ENCODE data around the gene CLIP1. TPM values are rescaled to one million over a fixed set of nuclear protein-coding genes. Genes with fewer than 3 reads are reported as not detected.

The CLIP1 gene
- total and polyA plus RNA-seq, 2 of the 4 experiments (the other 2 are of a cell fraction), result 38.0 to 54.8 TPM

DNA sequence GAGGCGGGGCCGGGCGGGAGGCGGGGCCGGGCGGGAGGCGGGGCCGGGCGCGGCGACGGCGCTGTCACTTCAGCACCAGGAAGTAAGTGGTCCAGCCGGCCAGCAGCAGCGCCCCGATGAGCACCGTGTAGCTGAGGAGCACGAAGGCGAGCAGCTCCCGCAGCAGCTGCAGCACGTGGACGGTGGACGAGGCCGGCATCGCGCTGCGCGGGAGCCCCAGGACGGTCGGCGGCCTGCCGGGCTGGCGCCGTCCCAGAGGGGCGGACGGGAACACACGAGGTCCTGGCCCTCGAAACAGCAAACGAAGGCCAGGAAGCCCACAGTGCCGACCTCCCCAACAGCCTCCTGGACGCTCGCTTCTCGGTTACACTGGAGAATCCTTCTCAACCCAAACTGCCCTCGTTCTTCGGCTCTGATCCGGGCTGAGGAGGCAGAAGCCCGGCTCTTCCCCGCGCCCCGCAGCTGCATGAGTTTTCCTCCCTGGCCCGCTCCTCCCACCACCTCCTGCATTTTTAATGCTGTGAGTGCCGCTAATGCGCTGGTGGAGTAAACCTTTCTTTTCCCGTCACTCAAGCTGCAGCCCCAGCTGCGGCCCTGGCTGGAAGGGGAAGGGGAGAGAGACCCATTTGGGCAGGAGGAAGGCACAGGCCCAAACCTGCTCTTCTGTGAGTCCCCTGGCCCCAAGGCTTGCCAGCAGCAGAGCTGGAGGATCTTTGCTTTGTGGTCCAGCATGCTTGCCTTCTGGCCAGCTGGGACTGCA, 195.9 kb downstream of the CLIP1 start:
- H3K4me2 ChIP-seq (ENCODE audit: low read depth, low read length), result peak overlapping the region; percentile 68
- no peak overlapping the region for H3K18ac ChIP-seq (ENCODE audit: low read depth, low read length)
- H3K9me1 ChIP-seq (ENCODE audit: insufficient read depth, low read length), result peaks cover 11% of the 10 kb centered on the region; the same call in 1 of the 2 replicates
- H3K4ac ChIP-seq (ENCODE audit: low read depth, low read length), result no peak overlapping the region
- H4K8ac ChIP-seq (ENCODE audit: low read depth in 2 of 2, low read length in 2 of 2), result no peak overlapping the region
- H3K9ac ChIP-seq (ENCODE audit: low read depth, low read length), result no peak overlapping the region
- no peak overlapping the region for H2BK120ac ChIP-seq (ENCODE audit: low read depth, low read length)
- no peak overlapping the region for H2AK9ac ChIP-seq (replicated peaks; ENCODE audit: low read depth, low read length, poor library complexity)
- intact Hi-C loops (cut with micrococcal nuclease) (no loop called here), in situ Hi-C loops (cut with MboI; ENCODE audit: low sequenced_read_pairs) (no loop called here), dilution Hi-C loops (cut with HindIII; ENCODE audit: low sequenced_read_pairs, unreplicated experiment) (no loop called here)
- H3K14ac ChIP-seq (replicated peaks; ENCODE audit: low read depth, low read length), result no peak overlapping the region
- no peaks in the 10 kb centered on the region for H3K9me3 ChIP-seq (ENCODE audit: control insufficient read depth, insufficient read depth, low read length)
- H2AK5ac ChIP-seq (ENCODE audit: low read depth, low read length), result no peak overlapping the region
- peak overlapping the region; percentile 15 for H3K4me3 ChIP-seq (ENCODE audit: insufficient read depth, low read depth, low read length)
- H3K36me3 ChIP-seq (ENCODE audit: control insufficient read depth, insufficient read depth, low read length), result peaks cover 17% of the 10 kb centered on the region
- ATAC-seq (ENCODE audit: low read depth) (no peak), DNase-seq (no peak)
- no peak overlapping the region for H2BK5ac ChIP-seq (ENCODE audit: low read depth, low read length, poor library complexity, severe bottlenecking)
- no peak for TF ChIP-seq MAFK (IDR thresholded peaks at IDR 0.05; ENCODE audit: low read depth, low read length)
- TF ChIP-seq MAZ (IDR thresholded peaks at IDR 0.05; ENCODE audit: borderline replicate concordance, low read depth, low read length), result no peak
- TF ChIP-seq CHD1 (IDR thresholded peaks at IDR 0.05; ENCODE audit: low read depth, low read length), result no peak
- TF ChIP-seq, protein P1, sequence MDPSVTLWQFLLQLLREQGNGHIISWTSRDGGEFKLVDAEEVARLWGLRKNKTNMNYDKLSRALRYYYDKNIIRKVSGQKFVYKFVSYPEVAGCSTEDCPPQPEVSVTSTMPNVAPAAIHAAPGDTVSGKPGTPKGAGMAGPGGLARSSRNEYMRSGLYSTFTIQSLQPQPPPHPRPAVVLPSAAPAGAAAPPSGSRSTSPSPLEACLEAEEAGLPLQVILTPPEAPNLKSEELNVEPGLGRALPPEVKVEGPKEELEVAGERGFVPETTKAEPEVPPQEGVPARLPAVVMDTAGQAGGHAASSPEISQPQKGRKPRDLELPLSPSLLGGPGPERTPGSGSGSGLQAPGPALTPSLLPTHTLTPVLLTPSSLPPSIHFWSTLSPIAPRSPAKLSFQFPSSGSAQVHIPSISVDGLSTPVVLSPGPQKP (IDR thresholded peaks at IDR 0.05; ENCODE audit: borderline replicate concordance, low read depth, low read length), result no peak
- TF ChIP-seq FOS (IDR thresholded peaks at IDR 0.05; ENCODE audit: low read depth, low read length), result no peak
- TF ChIP-seq RAD21 (IDR thresholded peaks at IDR 0.05; ENCODE audit: low read length), result no peak
- no peak for TF ChIP-seq SMC3 (IDR thresholded peaks at IDR 0.05; ENCODE audit: low read depth, low read length)
- TF ChIP-seq RCOR1 (IDR thresholded peaks at IDR 0.05; ENCODE audit: insufficient replicate concordance, low read length), result no peak
- no peak for TF ChIP-seq CEBPB (IDR thresholded peaks at IDR 0.05; ENCODE audit: low read depth, low read length)
- TF ChIP-seq NFE2L2 (IDR thresholded peaks at IDR 0.05; ENCODE audit: low read depth, low read length), result no peak
- TF ChIP-seq, protein P2, sequence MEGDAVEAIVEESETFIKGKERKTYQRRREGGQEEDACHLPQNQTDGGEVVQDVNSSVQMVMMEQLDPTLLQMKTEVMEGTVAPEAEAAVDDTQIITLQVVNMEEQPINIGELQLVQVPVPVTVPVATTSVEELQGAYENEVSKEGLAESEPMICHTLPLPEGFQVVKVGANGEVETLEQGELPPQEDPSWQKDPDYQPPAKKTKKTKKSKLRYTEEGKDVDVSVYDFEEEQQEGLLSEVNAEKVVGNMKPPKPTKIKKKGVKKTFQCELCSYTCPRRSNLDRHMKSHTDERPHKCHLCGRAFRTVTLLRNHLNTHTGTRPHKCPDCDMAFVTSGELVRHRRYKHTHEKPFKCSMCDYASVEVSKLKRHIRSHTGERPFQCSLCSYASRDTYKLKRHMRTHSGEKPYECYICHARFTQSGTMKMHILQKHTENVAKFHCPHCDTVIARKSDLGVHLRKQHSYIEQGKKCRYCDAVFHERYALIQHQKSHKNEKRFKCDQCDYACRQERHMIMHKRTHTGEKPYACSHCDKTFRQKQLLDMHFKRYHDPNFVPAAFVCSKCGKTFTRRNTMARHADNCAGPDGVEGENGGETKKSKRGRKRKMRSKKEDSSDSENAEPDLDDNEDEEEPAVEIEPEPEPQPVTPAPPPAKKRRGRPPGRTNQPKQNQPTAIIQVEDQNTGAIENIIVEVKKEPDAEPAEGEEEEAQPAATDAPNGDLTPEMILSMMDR (conservative IDR thresholded peaks at IDR 0.05; ENCODE audit: low read depth, low read length), result no peak
- TF ChIP-seq BHLHE40 (IDR thresholded peaks at IDR 0.05; ENCODE audit: low read depth, low read length), result peak; percentile 51
- no peak for TF ChIP-seq POLR2A (IDR thresholded peaks at IDR 0.05; ENCODE audit: low read depth, low read length)
- no peak for TF ChIP-seq RFX5 (IDR thresholded peaks at IDR 0.05; ENCODE audit: low read depth, low read length)
- TF ChIP-seq, protein P3, sequence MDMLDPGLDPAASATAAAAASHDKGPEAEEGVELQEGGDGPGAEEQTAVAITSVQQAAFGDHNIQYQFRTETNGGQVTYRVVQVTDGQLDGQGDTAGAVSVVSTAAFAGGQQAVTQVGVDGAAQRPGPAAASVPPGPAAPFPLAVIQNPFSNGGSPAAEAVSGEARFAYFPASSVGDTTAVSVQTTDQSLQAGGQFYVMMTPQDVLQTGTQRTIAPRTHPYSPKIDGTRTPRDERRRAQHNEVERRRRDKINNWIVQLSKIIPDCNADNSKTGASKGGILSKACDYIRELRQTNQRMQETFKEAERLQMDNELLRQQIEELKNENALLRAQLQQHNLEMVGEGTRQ (IDR thresholded peaks at IDR 0.05; ENCODE audit: low read depth, low read length), result peak; percentile 75
- TF ChIP-seq MXI1 (IDR thresholded peaks at IDR 0.05; ENCODE audit: borderline replicate concordance, low read depth, low read length), result peak; percentile 99
- no peak overlapping the region for H3K56ac ChIP-seq (ENCODE audit: extremely low read depth, insufficient read depth, low read length)
- no peaks in the 10 kb centered on the region for H3K27me3 ChIP-seq (ENCODE audit: control insufficient read depth, insufficient read depth, low read length)
- H4K20me1 ChIP-seq (ENCODE audit: insufficient read depth, low read length), result peaks cover 11% of the 10 kb centered on the region
- no peak overlapping the region for H3K27ac ChIP-seq (ENCODE audit: insufficient read depth, low read length)
- H3K4me1 ChIP-seq (ENCODE audit: control insufficient read depth, insufficient read depth, low read length), result peaks cover 10% of the 10 kb centered on the region
- no TSS peak for BruUV-seq (replicated peaks)
- H2BK20ac ChIP-seq (ENCODE audit: low read depth, low read length), result no peak overlapping the region
- no peak overlapping the region for H4K5ac ChIP-seq (ENCODE audit: low read depth, low read length)
- ChIA-PET CTCF (no interaction called here), POLR2A (ENCODE audit: unreplicated experiment) (no interaction called here)
- peaks cover 17 to 25% of the 10 kb centered on the region in 2 experiments for H3K79me1 ChIP-seq (ENCODE audit: low read depth in 1 of 2, low read length in 2 of 2)
- H3K23ac ChIP-seq (ENCODE audit: low read depth, low read length), result no peak overlapping the region
- WGBS, 2 experiments (ENCODE audit: extremely low coverage in 2 of 2, insufficient read length in 1 of 2), result 8% methylated on average over 28 of the region's 55 CpGs; no CpG with 5 or more reads in 1 of the 2 experiments
- peak overlapping the region; percentile 88 for H2AFZ ChIP-seq (replicated peaks; ENCODE audit: low read length, poor library complexity)
- H4K91ac ChIP-seq (ENCODE audit: insufficient read depth, low read depth, low read length), result no peak overlapping the region
- no peak overlapping the region for H2BK15ac ChIP-seq (ENCODE audit: low read depth, low read length)

Data from IMR-90 (cell line).